PC-9 (cell line): ENCODE results near the gene ZCCHC12.

ENCODE experiments used
- EZH2 ChIP-seq: fragments of 200-600 bp; sonication (generic); IDR thresholded peaks from 2 replicates; pipeline ENCODE4 v1.8.0; 2017; ENCODE audit warnings: antibody characterized with exemption, low read depth
- TF ChIP-seq, protein P1 (sequence below): fragments of 200-600 bp; sonication (generic); conservative IDR thresholded peaks from 2 replicates; pipeline ENCODE4 v1.6.1; 2017; ENCODE audit warnings: mixed run types, antibody characterized with exemption, mild to moderate bottlenecking, moderate library complexity

- TF ChIP-seq, protein P1, sequence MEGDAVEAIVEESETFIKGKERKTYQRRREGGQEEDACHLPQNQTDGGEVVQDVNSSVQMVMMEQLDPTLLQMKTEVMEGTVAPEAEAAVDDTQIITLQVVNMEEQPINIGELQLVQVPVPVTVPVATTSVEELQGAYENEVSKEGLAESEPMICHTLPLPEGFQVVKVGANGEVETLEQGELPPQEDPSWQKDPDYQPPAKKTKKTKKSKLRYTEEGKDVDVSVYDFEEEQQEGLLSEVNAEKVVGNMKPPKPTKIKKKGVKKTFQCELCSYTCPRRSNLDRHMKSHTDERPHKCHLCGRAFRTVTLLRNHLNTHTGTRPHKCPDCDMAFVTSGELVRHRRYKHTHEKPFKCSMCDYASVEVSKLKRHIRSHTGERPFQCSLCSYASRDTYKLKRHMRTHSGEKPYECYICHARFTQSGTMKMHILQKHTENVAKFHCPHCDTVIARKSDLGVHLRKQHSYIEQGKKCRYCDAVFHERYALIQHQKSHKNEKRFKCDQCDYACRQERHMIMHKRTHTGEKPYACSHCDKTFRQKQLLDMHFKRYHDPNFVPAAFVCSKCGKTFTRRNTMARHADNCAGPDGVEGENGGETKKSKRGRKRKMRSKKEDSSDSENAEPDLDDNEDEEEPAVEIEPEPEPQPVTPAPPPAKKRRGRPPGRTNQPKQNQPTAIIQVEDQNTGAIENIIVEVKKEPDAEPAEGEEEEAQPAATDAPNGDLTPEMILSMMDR: no peak
- TF ChIP-seq EZH2: no peak
Measured at GRCh38 chrX:118861338-118861737, 37.7 kb downstream of the ZCCHC12 start.
